ENCODE results near the gene HTT. TPM values are rescaled to one million over a fixed set of nuclear protein-coding genes. Genes with fewer than 3 reads are reported as not detected.

HTT gene
- total RNA-seq, 4 donors from 2014 or later = 28.9 to 141 (median 42.0) TPM

DNA sequence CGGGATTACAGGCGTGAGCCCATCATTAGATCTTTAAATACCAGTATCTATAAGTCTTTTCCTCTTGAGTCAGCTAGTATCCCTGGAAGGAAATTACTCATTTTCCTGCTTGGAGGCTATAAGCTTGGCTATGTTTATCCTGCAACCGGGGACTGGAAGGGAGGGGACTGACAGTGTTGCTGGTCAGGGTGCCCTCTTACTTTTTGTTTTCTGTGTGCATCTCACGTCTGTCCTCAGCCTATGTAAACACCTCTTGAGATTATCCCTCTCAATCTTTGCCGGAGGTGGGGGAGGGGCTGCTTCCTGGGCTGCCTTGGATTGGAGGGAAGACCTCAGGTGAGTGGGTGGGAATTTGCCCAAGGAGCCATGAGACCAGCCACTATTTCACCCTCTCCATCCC lies 37.0 kb downstream of the HTT start:
- TF ChIP-seq, protein P1, sequence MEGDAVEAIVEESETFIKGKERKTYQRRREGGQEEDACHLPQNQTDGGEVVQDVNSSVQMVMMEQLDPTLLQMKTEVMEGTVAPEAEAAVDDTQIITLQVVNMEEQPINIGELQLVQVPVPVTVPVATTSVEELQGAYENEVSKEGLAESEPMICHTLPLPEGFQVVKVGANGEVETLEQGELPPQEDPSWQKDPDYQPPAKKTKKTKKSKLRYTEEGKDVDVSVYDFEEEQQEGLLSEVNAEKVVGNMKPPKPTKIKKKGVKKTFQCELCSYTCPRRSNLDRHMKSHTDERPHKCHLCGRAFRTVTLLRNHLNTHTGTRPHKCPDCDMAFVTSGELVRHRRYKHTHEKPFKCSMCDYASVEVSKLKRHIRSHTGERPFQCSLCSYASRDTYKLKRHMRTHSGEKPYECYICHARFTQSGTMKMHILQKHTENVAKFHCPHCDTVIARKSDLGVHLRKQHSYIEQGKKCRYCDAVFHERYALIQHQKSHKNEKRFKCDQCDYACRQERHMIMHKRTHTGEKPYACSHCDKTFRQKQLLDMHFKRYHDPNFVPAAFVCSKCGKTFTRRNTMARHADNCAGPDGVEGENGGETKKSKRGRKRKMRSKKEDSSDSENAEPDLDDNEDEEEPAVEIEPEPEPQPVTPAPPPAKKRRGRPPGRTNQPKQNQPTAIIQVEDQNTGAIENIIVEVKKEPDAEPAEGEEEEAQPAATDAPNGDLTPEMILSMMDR (IDR thresholded peaks at IDR 0.05) = no peak
- no peak for TF ChIP-seq POLR2A (IDR thresholded peaks at IDR 0.05)
- WGBS, 2 donors = 83 to 93% methylated on average over 5 of the region's 5 CpGs
- H3K4me3 ChIP-seq (ENCODE audit: low read depth, poor library complexity, severe bottlenecking) = no peak overlapping the region
- DNase-seq (ENCODE audit: low spot score in 2 of 2) = no peak
- intact Hi-C loops (cut with DNase I; ENCODE audit: low total_unique reads) = no loop called here

DNA sequence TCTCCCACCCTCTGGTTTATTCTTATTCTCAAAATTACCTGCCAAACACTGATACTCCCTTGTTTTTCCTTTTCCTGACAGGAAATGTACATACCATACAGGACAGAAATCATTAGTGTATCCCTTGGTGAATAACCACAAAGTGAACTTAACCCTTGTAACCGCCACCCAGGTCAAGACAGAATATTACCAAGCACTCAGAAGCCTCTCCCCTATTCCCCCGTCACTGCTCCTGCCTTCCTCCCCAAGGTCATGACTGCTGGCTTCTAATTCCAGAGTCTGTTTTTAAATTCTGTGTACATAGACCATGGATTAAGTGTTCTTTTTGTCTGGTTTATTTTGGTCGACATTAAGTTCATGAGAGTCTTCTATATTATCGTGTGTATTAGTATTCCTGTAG lies 37.7 kb downstream of the HTT start:
- TF ChIP-seq POLR2A (IDR thresholded peaks at IDR 0.05) = no peak
- TF ChIP-seq, protein P1 (IDR thresholded peaks at IDR 0.05) = no peak
- DNase-seq (ENCODE audit: low spot score in 2 of 2) = no peak
- 85 to 88% methylated on average over 4 of the region's 4 CpGs for WGBS, 2 donors

DNA sequence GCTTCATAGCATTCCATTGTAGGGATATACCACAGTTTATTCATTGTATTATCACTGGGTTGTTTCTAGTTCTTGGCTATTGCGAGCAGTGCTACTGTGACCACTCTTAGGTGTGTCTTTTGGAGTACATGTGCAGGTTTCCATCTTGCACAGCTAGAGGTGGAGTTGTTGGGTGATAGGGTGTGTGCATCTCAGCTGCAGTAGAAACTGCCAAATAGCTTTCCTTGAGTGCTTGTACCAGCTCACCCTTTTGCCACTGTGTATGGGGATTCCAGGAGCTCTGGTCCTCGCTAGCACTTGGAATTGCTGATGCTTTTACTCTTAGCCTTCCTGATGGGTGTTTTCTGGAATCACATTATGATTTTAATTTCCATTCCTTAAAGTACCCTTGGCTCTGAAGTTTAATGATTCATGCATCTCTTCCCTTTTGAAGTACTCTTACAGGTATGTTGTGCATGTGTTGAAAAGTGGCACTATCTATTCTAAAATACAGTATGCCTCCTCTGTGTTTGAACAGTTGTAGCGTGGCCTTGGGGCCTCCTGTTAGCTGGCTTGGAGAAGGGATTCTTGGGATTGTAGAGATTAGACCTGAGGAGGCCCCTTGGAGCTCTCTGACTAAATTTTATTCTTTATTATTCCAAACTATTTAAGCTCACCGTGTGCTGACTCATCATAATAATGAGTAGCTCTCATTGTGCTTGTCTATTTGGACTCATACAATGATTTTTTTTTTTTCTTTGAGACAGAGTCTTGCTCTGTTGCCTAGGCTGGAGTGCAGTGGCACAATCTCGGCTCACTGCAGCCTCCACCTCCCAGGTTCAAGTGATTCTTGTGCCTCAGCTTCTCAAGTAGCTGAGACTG lies 38.4 kb downstream of the HTT start:
- intact Hi-C loops (cut with DNase I; ENCODE audit: low total_unique reads) = no loop called here
- no peak for TF ChIP-seq POLR2A (IDR thresholded peaks at IDR 0.05)
- TF ChIP-seq, protein P1 (IDR thresholded peaks at IDR 0.05) = no peak
- WGBS, 2 donors = 82% methylated on average over 5 of the region's 5 CpGs
- no peak for DNase-seq (ENCODE audit: low spot score in 2 of 2)
- H3K4me3 ChIP-seq (ENCODE audit: low read depth, poor library complexity, severe bottlenecking) = no peak overlapping the region

More for the DNA sequence above, 37.7 kb downstream of the HTT start:
- H3K4me3 ChIP-seq (ENCODE audit: low read depth, poor library complexity, severe bottlenecking) = no peak overlapping the region
- intact Hi-C loops (cut with DNase I; ENCODE audit: low total_unique reads) = no loop called here

DNA sequence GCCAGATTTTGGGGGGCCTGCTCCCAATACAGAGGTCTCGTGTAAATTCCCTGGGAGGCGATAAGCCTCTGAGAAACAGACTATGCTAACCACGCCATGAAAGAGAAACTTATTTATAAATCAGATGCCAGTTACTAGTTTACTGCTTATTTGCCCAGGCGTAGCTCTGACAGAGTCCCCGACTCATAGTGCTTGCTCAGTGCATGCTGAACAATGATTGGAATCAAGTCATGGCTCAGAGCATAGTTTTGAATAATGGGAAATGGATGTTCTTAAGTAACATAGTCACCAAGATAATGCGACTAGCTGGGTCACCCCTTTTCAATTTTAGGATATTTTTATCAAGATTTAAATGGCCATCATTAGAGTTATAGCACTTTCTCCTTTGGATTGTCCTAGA lies 39.9 kb downstream of the HTT start:
- DNase-seq (ENCODE audit: low spot score in 2 of 2) = no peak
- TF ChIP-seq, protein P1 (IDR thresholded peaks at IDR 0.05) = no peak
- no peak for TF ChIP-seq POLR2A (IDR thresholded peaks at IDR 0.05)
- WGBS, 2 donors = 96 to 99% methylated on average over 6 of the region's 6 CpGs
- intact Hi-C loops (cut with DNase I; ENCODE audit: low total_unique reads) = no loop called here
- no peak overlapping the region for H3K4me3 ChIP-seq (ENCODE audit: low read depth, poor library complexity, severe bottlenecking)

DNA sequence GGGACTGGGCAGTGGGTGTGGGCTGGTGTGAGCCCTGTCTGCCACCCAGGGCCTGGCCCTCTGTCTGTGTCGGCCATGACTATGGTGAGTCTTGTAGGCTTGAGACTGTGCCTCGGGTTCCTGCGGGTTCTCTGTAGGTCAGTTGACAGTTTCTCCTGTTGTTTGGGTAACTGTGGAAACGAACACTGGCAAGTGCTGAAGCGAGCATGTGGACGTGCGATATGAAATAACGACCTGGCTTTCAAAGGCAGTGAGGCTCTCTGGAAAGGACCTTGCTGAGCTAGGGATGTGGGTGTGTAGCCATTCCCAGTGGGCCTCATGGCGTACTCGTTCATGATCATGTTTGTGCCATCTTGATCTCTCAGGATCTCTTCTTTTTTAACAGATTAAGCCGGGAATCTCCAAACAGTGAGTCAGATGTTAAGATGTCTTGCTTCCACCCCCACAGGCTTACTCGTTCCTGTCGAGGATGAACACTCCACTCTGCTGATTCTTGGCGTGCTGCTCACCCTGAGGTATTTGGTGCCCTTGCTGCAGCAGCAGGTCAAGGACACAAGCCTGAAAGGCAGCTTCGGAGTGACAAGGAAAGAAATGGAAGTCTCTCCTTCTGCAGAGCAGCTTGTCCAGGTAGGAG lies 41.3 kb downstream of the HTT start:
- intact Hi-C loops (cut with DNase I; ENCODE audit: low total_unique reads) = no loop called here
- no peak overlapping the region for H3K4me3 ChIP-seq (ENCODE audit: low read depth, poor library complexity, severe bottlenecking)
- TF ChIP-seq, protein P1 (IDR thresholded peaks at IDR 0.05) = no peak
- DNase-seq (ENCODE audit: low spot score in 2 of 2) = no peak
- 85 to 86% methylated on average over 14 to 15 of the region's 15 CpGs for WGBS, 2 donors

All from lower leg skin (tissue), 4 donors.